KMS-11 (cell line): Measurements from ENCODE around the gene EMX2.

Experiments used
- H2AFZ ChIP-seq: fragments of 200-600 bp; sonication (generic); 2 replicates; pipeline ENCODE4 v1.6.1; 2016; ENCODE audit warnings: antibody characterized with exemption, mixed run types, low read depth
- H3K27ac ChIP-seq: fragments of 200-600 bp; sonication (generic); 2 replicates; pipeline ENCODE4 v1.6.1; 2016; ENCODE audit warnings: mild to moderate bottlenecking, mixed run types
- H3K27me3 ChIP-seq: fragments of 200-600 bp; sonication (generic); 2 replicates; pipeline ENCODE4 v1.6.1; 2017; ENCODE audit warnings: mild to moderate bottlenecking, low read depth, mixed run types, moderate library complexity; ENCODE audit not compliant: insufficient read depth
- H3K36me3 ChIP-seq: fragments of 200-600 bp; sonication (generic); 2 replicates; pipeline ENCODE4 v1.6.1; 2017; ENCODE audit warnings: mild to moderate bottlenecking, mixed run types; ENCODE audit not compliant: insufficient read depth
- H3K4me1 ChIP-seq: fragments of 200-600 bp; sonication (generic); 2 replicates; pipeline ENCODE4 v1.6.1; 2016; ENCODE audit warnings: mild to moderate bottlenecking, low read depth, mixed run types; ENCODE audit not compliant: poor library complexity, severe bottlenecking
- H3K4me2 ChIP-seq: fragments of 200-600 bp; sonication (generic); 2 replicates; pipeline ENCODE4 v1.7.0; 2016; ENCODE audit warnings: mild to moderate bottlenecking, mixed run types
- H3K4me3 ChIP-seq: fragments of 200-600 bp; sonication (generic); IDR thresholded peaks from 2 replicates; pipeline ENCODE4 v1.6.1; 2017; ENCODE audit warnings: low read depth, low read length, mixed read lengths; ENCODE audit not compliant: insufficient read depth
- H3K79me2 ChIP-seq: fragments of 200-600 bp; sonication (generic); 2 replicates; pipeline ENCODE4 v1.6.1; 2016; ENCODE audit warnings: low read depth, mixed run types; ENCODE audit not compliant: insufficient read depth
- H3K9ac ChIP-seq: fragments of 200-600 bp; sonication (generic); 2 replicates; pipeline ENCODE4 v1.6.1; 2016; ENCODE audit warnings: mild to moderate bottlenecking, mixed run types
- H4K20me1 ChIP-seq: fragments of 200-600 bp; sonication (generic); 2 replicates; pipeline ENCODE4 v1.6.1; 2016; ENCODE audit warnings: mild to moderate bottlenecking, mixed run types; ENCODE audit not compliant: insufficient read depth
- CTCF ChIP-seq: fragments of 200-600 bp; sonication (generic); conservative IDR thresholded peaks from 2 replicates; pipeline ENCODE4 v1.6.1; 2017; ENCODE audit warnings: low read depth, mild to moderate bottlenecking, antibody characterized with exemption, low read length, moderate library complexity, mixed read lengths

The EMX2 gene

GRCh38 chr10:117511601-117512390 lies 30.8 kb upstream of the EMX2 start:
- Histone ChIP-seq H3K79me2 (no peaks in the 10 kb centered on the region), H2AFZ (no peak overlapping the region), H4K20me1 (no peaks in the 10 kb centered on the region), H3K27me3 (no peaks in the 10 kb centered on the region), H3K4me3 (no peak overlapping the region), H3K4me2 (no peak overlapping the region), H3K27ac (no peak overlapping the region), H3K36me3 (no peaks in the 10 kb centered on the region), H3K9ac (no peak overlapping the region), H3K4me1 (no peaks in the 10 kb centered on the region)
- TF ChIP-seq CTCF = no peak

GRCh38 chr10:117514971-117515370 lies 27.6 kb upstream of the EMX2 start:
- Histone ChIP-seq H3K27me3 (no peaks in the 10 kb centered on the region), H3K4me1 (no peaks in the 10 kb centered on the region), H3K27ac (no peak overlapping the region), H3K36me3 (no peaks in the 10 kb centered on the region), H3K79me2 (no peaks in the 10 kb centered on the region), H3K9ac (no peak overlapping the region), H3K4me2 (no peak overlapping the region), H3K4me3 (no peak overlapping the region), H4K20me1 (no peaks in the 10 kb centered on the region), H2AFZ (no peak overlapping the region)
- TF ChIP-seq CTCF = no peak

- Histone ChIP-seq H3K4me3 (no peak overlapping the region), H3K27ac (no peak overlapping the region), H3K36me3 (no peaks in the 10 kb centered on the region), H4K20me1 (no peaks in the 10 kb centered on the region), H3K9ac (no peak overlapping the region), H3K4me1 (no peaks in the 10 kb centered on the region), H3K4me2 (no peak overlapping the region), H2AFZ (no peak overlapping the region), H3K27me3 (no peaks in the 10 kb centered on the region), H3K79me2 (no peaks in the 10 kb centered on the region)
- no peak for TF ChIP-seq CTCF
Measured at GRCh38 chr10:117516681-117517080, 25.9 kb upstream of the EMX2 start.

- no peaks in the 10 kb centered on the region for H3K4me1 ChIP-seq
- no peak overlapping the region for H3K4me2 ChIP-seq
- no peak overlapping the region for H3K4me3 ChIP-seq
- H3K9ac ChIP-seq = no peak overlapping the region
- no peak overlapping the region for H2AFZ ChIP-seq
- no peaks in the 10 kb centered on the region for H3K79me2 ChIP-seq
- no peaks in the 10 kb centered on the region for H3K36me3 ChIP-seq
- H3K27ac ChIP-seq = no peak overlapping the region
- H4K20me1 ChIP-seq = no peaks in the 10 kb centered on the region
- H3K27me3 ChIP-seq = no peaks in the 10 kb centered on the region
- no peak for TF ChIP-seq CTCF
Measured at GRCh38 chr10:117518246-117518645, 24.3 kb upstream of the EMX2 start.
